Caco-2 (cell line): ENCODE data around the gene SELENOH. TPM values are rescaled to one million over a fixed set of nuclear protein-coding genes. Genes with fewer than 3 reads are reported as not detected.

Experiments used
- BruUV-seq: library from RNA; stranded (reverse); fragments of 400-500 nt; replicated peaks from 2 replicates; lab custom pipeline; 2021; lab: Mats Ljungman, UMichigan
- CTCF ChIA-PET: fragments of 300-600 bp; sonication (Branson Sonifier 250); formaldehyde crosslinking; loops from one replicate; lab custom pipeline; 2022; ENCODE audit warnings: antibody characterized with exemption; lab: Charles Lee
- POLR2A ChIA-PET: fragments of 300-600 bp; sonication (Branson Sonifier 250); formaldehyde crosslinking; loops from one replicate; lab custom pipeline; 2022; ENCODE audit warnings: antibody characterized with exemption; lab: Charles Lee
- DNase-seq, 2 experiments: peaks; one replicate each; pipeline versions ENCODE4 v3.0.0 to v3.0.0-alpha.2; 2020 to 2022
- H3K27me3 ChIP-seq: replicated peaks from 2 replicates; pipeline ENCODE4 v1.6.0; 2011; ENCODE audit warnings: low read length; ENCODE audit not compliant: control insufficient read depth, insufficient read depth
- H3K36me3 ChIP-seq: 2 replicates; pipeline ENCODE4 v1.5.1; 2011; ENCODE audit warnings: low read length; ENCODE audit not compliant: control insufficient read depth, insufficient read depth
- H3K4me1 ChIP-seq: fragments of 250-450 bp; sonication (Bioruptor Pico); 2 replicates; pipeline ENCODE4 v1.5.1; 2020; ENCODE audit warnings: mild to moderate bottlenecking
- H3K4me3 ChIP-seq: 2 replicates; pipeline ENCODE4 v1.5.1; 2011; ENCODE audit warnings: low read depth, mild to moderate bottlenecking, control low read depth, low read length
- H3K9me3 ChIP-seq: fragments of 250-450 bp; sonication (Bioruptor Pico); 2 replicates; pipeline ENCODE4 v1.5.1; 2020; ENCODE audit warnings: mild to moderate bottlenecking, moderate library complexity
- H3K27ac Mint-ChIP-seq: one replicate; pipeline ENCODE4 v1.8.0; 2022; ENCODE audit warnings: mixed read lengths; ENCODE audit not compliant: unreplicated experiment
- H3K27me3 Mint-ChIP-seq: one replicate; pipeline ENCODE4 v1.8.0; 2022; ENCODE audit warnings: mixed read lengths; ENCODE audit not compliant: insufficient read depth, unreplicated experiment
- H3K36me3 Mint-ChIP-seq: one replicate; pipeline ENCODE4 v1.8.0; 2022; ENCODE audit warnings: mild to moderate bottlenecking, mixed read lengths; ENCODE audit not compliant: insufficient read depth, unreplicated experiment
- H3K4me1 Mint-ChIP-seq: one replicate; pipeline ENCODE4 v1.8.0; 2022; ENCODE audit warnings: low read depth, mixed read lengths; ENCODE audit not compliant: unreplicated experiment
- H3K4me3 Mint-ChIP-seq: one replicate; pipeline ENCODE4 v1.8.0; 2022; ENCODE audit warnings: mild to moderate bottlenecking, moderate library complexity, mixed read lengths; ENCODE audit not compliant: unreplicated experiment
- H3K9me3 Mint-ChIP-seq: one replicate; pipeline ENCODE4 v1.8.0; 2022; ENCODE audit warnings: mixed read lengths; ENCODE audit not compliant: unreplicated experiment
- intact Hi-C: fragments of 100-400 bp; cut with micrococcal nuclease; formaldehyde crosslinking; loops from one replicate; pipeline ENCODE4 v1.10.0; 2022; ENCODE audit not compliant: unreplicated experiment
- total RNA-seq: library from RNA; stranded (reverse); gene quantifications from 2 replicates; pipeline ENCODE4 v1.2.3, GENCODE V29; 2022
- TF ChIP-seq, protein P1 (sequence below), 2 experiments: fragments of 200-600 bp in 1 of 2; IDR thresholded peaks; 1 replicate in 1 of 2; 2 replicates in 1 of 2; pipeline versions ENCODE4 v1.5.1 to v1.8.0; 2011 to 2022; ENCODE audit warnings: antibody characterized with exemption in 1 of 2, control low read depth in 1 of 2, inconsistent platforms in 1 of 2, low read depth in 1 of 2, low read length in 1 of 2, mild to moderate bottlenecking in 1 of 2, moderate library complexity in 1 of 2; ENCODE audit not compliant: insufficient read depth in 1 of 2, severe bottlenecking in 1 of 2, unreplicated experiment in 1 of 2

Gene SELENOH
- total RNA-seq, 1 experiment from 2014 or later, result 174 TPM

DNA sequence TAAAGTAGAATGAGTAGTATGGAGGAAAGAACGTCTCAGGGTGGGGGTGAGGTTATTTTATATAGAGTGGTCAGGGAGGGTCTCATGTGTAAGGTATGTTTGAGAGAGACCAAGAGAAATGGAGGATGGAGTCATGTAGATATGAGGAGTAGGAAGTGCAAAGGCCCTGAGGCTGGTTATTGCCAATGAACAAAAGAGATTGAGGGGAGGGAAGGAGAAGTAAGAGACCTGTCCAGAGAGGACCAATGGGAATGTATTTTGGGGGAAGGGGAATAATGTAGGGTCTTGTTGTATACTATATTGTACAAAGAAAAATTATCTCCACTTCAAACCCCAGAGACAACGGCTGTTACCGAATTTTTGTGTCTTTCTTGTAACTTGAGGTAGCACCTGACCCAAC, 30.1 kb downstream of the SELENOH start:
- TF ChIP-seq, protein P1, sequence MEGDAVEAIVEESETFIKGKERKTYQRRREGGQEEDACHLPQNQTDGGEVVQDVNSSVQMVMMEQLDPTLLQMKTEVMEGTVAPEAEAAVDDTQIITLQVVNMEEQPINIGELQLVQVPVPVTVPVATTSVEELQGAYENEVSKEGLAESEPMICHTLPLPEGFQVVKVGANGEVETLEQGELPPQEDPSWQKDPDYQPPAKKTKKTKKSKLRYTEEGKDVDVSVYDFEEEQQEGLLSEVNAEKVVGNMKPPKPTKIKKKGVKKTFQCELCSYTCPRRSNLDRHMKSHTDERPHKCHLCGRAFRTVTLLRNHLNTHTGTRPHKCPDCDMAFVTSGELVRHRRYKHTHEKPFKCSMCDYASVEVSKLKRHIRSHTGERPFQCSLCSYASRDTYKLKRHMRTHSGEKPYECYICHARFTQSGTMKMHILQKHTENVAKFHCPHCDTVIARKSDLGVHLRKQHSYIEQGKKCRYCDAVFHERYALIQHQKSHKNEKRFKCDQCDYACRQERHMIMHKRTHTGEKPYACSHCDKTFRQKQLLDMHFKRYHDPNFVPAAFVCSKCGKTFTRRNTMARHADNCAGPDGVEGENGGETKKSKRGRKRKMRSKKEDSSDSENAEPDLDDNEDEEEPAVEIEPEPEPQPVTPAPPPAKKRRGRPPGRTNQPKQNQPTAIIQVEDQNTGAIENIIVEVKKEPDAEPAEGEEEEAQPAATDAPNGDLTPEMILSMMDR (IDR thresholded peaks at IDR 0.05; ENCODE audit: insufficient read depth in 1 of 2, low read depth in 1 of 2, low read length in 1 of 2, severe bottlenecking in 1 of 2, unreplicated experiment in 1 of 2), result no peak
- Histone ChIP-seq H3K27me3 (no peaks in the 10 kb centered on the region), H3K36me3 (no peaks in the 10 kb centered on the region), H3K4me3 (no peak overlapping the region), H3K9me3 (no peaks in the 10 kb centered on the region), H3K4me1 (peaks cover 65% of the 10 kb centered on the region)
- no peak overlapping the region for H3K4me3 Mint-ChIP-seq
- no peaks in the 10 kb centered on the region for H3K9me3 Mint-ChIP-seq
- no peak for DNase-seq
- H3K36me3 Mint-ChIP-seq, result peaks cover 25% of the 10 kb centered on the region
- intact Hi-C loops, result no loop called here
- BruUV-seq, result no TSS peak
- H3K27ac Mint-ChIP-seq, result peak overlapping the region; percentile 3
- H3K27me3 Mint-ChIP-seq, result no peaks in the 10 kb centered on the region
- POLR2A ChIA-PET, result no interaction called here
- H3K4me1 Mint-ChIP-seq, result peaks cover 52% of the 10 kb centered on the region
- CTCF ChIA-PET, result interaction anchor here (0.7 kb wide), 1 partner anchor 29 kb away, joined by 4 read pairs; no protein-coding TSS in a partner anchor

DNA sequence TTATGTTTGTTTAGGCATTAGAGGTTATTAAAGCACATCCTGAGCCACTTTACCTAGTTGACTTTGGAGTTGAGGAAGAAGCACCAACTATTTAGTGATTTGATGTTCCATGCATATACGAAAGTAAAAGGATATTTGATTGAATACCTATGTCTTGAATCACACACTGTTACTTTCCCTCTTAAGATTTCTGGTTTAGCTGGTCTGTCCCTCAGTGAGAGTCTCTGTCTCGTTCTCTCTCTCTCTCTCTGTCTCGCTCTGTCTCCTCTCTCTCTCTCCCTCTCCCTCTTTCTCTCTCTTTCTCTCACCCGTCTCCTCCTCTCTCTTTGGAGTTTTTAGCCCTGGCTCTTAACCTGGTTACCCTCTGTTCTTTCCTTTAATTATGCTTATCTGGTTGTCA, 31.3 kb downstream of the SELENOH start:
- Histone ChIP-seq H3K4me3 (no peak overlapping the region), H3K27me3 (no peaks in the 10 kb centered on the region), H3K4me1 (peaks cover 71% of the 10 kb centered on the region), H3K9me3 (no peaks in the 10 kb centered on the region), H3K36me3 (no peaks in the 10 kb centered on the region)
- Mint-ChIP-seq H3K4me1 (peaks cover 59% of the 10 kb centered on the region), H3K27me3 (no peaks in the 10 kb centered on the region), H3K4me3 (no peak overlapping the region), H3K9me3 (no peaks in the 10 kb centered on the region), H3K36me3 (peaks cover 30% of the 10 kb centered on the region), H3K27ac (peak overlapping the region; percentile 0)
- TF ChIP-seq, protein P1 (IDR thresholded peaks at IDR 0.05; ENCODE audit: insufficient read depth in 1 of 2, low read depth in 1 of 2, low read length in 1 of 2, severe bottlenecking in 1 of 2, unreplicated experiment in 1 of 2), result no peak
- ChIA-PET POLR2A (no interaction called here), CTCF (interaction anchor here (0.6 kb wide), 1 partner anchor 9 kb away, joined by 4 read pairs; no protein-coding TSS in a partner anchor)
- intact Hi-C loops, result no loop called here
- DNase-seq, result no peak
- BruUV-seq, result no TSS peak

DNA sequence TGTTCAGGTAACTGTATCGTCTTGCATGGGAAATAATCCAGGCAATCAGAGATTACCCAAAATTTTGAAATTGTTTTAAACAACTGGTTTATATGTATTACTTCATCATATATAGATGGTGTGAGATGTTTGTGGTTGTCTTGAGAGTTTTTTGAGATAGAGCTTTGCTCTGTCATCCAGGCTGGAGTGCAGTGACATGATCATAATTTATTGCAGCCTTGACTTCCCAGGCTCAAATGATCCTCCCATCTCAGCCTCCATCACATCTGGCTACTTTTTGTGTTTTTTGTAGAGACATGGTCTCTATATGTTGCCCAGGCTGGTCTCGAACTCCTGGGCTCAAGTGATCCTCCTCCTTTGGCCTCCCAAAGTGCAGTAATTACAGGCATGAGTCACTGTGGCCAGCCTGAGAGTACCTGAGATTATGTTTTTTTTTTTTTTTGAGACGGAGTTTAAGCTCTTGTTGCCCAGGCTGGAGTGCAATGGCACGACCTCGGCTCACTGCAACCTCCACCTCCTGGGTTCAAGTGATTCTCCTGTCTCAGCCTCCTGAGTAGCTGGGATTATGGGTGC, 31.8 kb downstream of the SELENOH start:
- Histone ChIP-seq H3K4me3 (no peak overlapping the region), H3K36me3 (no peaks in the 10 kb centered on the region), H3K4me1 (peaks cover 76% of the 10 kb centered on the region), H3K27me3 (no peaks in the 10 kb centered on the region), H3K9me3 (no peaks in the 10 kb centered on the region)
- no peak overlapping the region for H3K4me3 Mint-ChIP-seq
- TF ChIP-seq, protein P1 (IDR thresholded peaks at IDR 0.05; ENCODE audit: insufficient read depth in 1 of 2, low read depth in 1 of 2, low read length in 1 of 2, severe bottlenecking in 1 of 2, unreplicated experiment in 1 of 2), result no peak
- BruUV-seq, result TSS peak; percentile 6
- H3K4me1 Mint-ChIP-seq, result peaks cover 63% of the 10 kb centered on the region
- intact Hi-C loops, result no loop called here
- no peak overlapping the region for H3K27ac Mint-ChIP-seq
- no peaks in the 10 kb centered on the region for H3K9me3 Mint-ChIP-seq
- peaks cover 30% of the 10 kb centered on the region for H3K36me3 Mint-ChIP-seq
- CTCF ChIA-PET, result interaction anchor here (0.6 kb wide), 2 partner anchors 280 to 928 kb away, joined by 3 to 5 read pairs; no protein-coding TSS in a partner anchor
- no peaks in the 10 kb centered on the region for H3K27me3 Mint-ChIP-seq
- POLR2A ChIA-PET, result no interaction called here
- no peak for DNase-seq
